LNCaP clone FGC (cell line): ENCODE results near the gene POLN.

Experiments
- DNase-seq: peaks from one replicate; pipeline ENCODE4 v3.0.0-alpha.2; 2011; ENCODE audit warnings: low read depth
- H3K4me3 ChIP-seq: 2 replicates; pipeline ENCODE4 v1.5.1; 2011; ENCODE audit warnings: mild to moderate bottlenecking, low read depth, low read length, control low read depth
- CTCF ChIP-seq: IDR thresholded peaks from 2 replicates; pipeline ENCODE4 v1.5.1; 2012; ENCODE audit warnings: mild to moderate bottlenecking; ENCODE audit not compliant: control insufficient read depth, insufficient read depth; ENCODE audit errors: extremely low read depth

Gene POLN

GRCh38 chr4:2138846-2139500 is 102.9 kb downstream of the POLN start:
- no peak for TF ChIP-seq CTCF

GRCh38 chr4:2136726-2137125 is 105.2 kb downstream of the POLN start:
- no peak for TF ChIP-seq CTCF
- H3K4me3 ChIP-seq, result no peak overlapping the region
- DNase-seq, result peak; percentile 28

More at GRCh38 chr4:2138846-2139500, 102.9 kb downstream of the POLN start:
- no peak overlapping the region for H3K4me3 ChIP-seq
- DNase-seq, result no peak

GRCh38 chr4:2135083-2135482 is 106.8 kb downstream of the POLN start:
- no peak for DNase-seq
- TF ChIP-seq CTCF, result no peak
- H3K4me3 ChIP-seq, result no peak overlapping the region

- no peak for DNase-seq
- H3K4me3 ChIP-seq, result no peak overlapping the region
- no peak for TF ChIP-seq CTCF
Measured at GRCh38 chr4:2132438-2132837, 109.5 kb downstream of the POLN start.

- DNase-seq, result no peak
- no peak for TF ChIP-seq CTCF
- H3K4me3 ChIP-seq, result no peak overlapping the region
Measured at GRCh38 chr4:2127609-2128332, 114.2 kb downstream of the POLN start.

GRCh38 chr4:2126309-2127043 is 115.4 kb downstream of the POLN start:
- DNase-seq, result no peak
- TF ChIP-seq CTCF, result no peak
- no peak overlapping the region for H3K4me3 ChIP-seq

GRCh38 chr4:2125831-2126230 is 116.1 kb downstream of the POLN start:
- TF ChIP-seq CTCF, result no peak
- DNase-seq, result no peak
- H3K4me3 ChIP-seq, result no peak overlapping the region
